ENCODE data around the gene SFN.

DNA sequence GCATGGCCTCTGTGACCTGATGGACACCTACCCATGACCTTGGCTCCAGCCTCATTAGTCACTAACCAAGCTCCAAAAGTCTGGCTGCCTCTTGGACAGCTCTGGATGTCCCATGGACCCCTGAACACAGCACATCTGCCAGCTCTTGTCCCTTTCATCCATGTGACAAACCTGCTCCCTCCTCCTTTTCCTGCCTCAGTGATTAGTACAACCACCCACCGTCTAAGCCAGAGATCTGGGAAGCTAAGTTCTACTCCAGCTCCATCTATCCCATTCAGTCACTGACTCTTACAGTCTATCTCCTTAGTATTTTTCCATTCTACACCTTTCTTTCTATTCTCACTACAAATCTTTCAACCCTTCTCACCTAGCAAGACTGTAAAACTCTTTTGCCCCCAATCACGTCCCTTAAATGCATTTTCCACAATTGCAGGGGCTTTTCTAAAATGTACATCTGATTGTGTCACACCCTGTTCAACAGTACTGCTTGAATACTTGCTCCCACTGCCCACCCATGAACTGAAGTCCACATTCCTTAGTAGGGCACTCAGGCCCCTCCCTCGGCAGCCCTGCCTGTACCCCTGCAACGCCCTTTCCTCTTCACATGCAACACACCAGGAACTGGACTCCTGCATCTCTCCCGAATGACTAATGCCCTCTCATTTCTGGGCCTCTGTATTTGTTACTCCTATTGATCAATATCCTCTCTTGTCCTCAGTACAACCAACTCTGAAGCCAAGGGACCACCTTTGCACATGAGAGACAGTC, 19.9 kb downstream of the SFN start:
- TF ChIP-seq TCF7L2 (IDR thresholded peaks at IDR 0.05; ENCODE audit: borderline replicate concordance, extremely low read depth, insufficient read depth, insufficient read length) (no peak), POLR2A (IDR thresholded peaks at IDR 0.05; ENCODE audit: borderline replicate concordance, extremely low read depth, insufficient read depth, insufficient read length) (no peak)
